K562 treated with DMSO at 1 percent for 4 hours (cell line): ENCODE results near the gene CHMP1A. TPM values are rescaled to one million over a fixed set of nuclear protein-coding genes. Genes with fewer than 3 reads are reported as not detected.

Experiments used
- total RNA-seq: library from RNA; unstranded; fragments of 300-600 nt; gene quantifications from 2 replicates; pipeline ENCODE4 v1.2.3, GENCODE V29; 2022; ENCODE audit not compliant: insufficient read depth

The CHMP1A gene
- 64.1 and 66.4 TPM in 2 replicates for total RNA-seq

GRCh38 chr16:89657442-89658220 is at the start of gene CHMP1A, which contains the start of gene SPATA33:
TSS of gene CHMP1A (minus strand) at chr16:89657708. CDS start at chr16:89657588, 120 bp downstream.
TSS of gene SPATA33 (plus strand) at chr16:89657836. CDS start at chr16:89657912, 76 bp downstream.

GRCh38 chr16:89701425-89702406 is 44.2 kb upstream of the CHMP1A start, which contains the start of gene SPATA2L:
TSS of gene SPATA2L (minus strand) at chr16:89701705. CDS start at chr16:89701232, 473 bp downstream.

GRCh38 chr16:89686520-89687091 is 29.1 kb upstream of the CHMP1A start, which contains the start of gene CDK10:
TSS of gene CDK10 (plus strand) at chr16:89686689. CDS start at chr16:89686711, 22 bp downstream.

GRCh38 chr16:89613231-89613953 is 44.1 kb downstream of the CHMP1A start, which contains the start of gene DPEP1:
TSS of gene DPEP1 (plus strand) at chr16:89613642. CDS start at chr16:89630411, 16,769 bp downstream.

Other genes with a start within 250 kb of the CHMP1A start
- 123 and 133 TPM in 2 replicates for gene ANKRD11, start 167.1 kb downstream of the CHMP1A start, total RNA-seq
- 40.2 and 40.6 TPM in 2 replicates for gene SPG7, start 149.3 kb downstream of the CHMP1A start, total RNA-seq
- gene RPL13, start 97.0 kb downstream of the CHMP1A start, total RNA-seq = 12,260 and 12,488 TPM in 2 replicates
- gene CPNE7, start 82.0 kb downstream of the CHMP1A start, total RNA-seq = 4.5 and 11.7 TPM in 2 replicates
- gene DPEP1, start 44.1 kb downstream of the CHMP1A start, total RNA-seq = not detected in 2 replicates
- gene SPATA33, start 128 bp upstream of the CHMP1A start, total RNA-seq = 6.8 and 10.6 TPM in 2 replicates
- 20.9 and 29.9 TPM in 2 replicates for gene CDK10, start 29.0 kb upstream of the CHMP1A start, total RNA-seq
- 7.7 and 8.0 TPM in 2 replicates for gene SPATA2L, start 44.0 kb upstream of the CHMP1A start, total RNA-seq
- gene VPS9D1, start 63.2 kb upstream of the CHMP1A start, total RNA-seq = 11.8 and 13.3 TPM in 2 replicates
- 12.6 and 17.9 TPM in 2 replicates for gene ZNF276, start 63.8 kb upstream of the CHMP1A start, total RNA-seq
- 19.7 and 30.2 TPM in 2 replicates for gene FANCA, start 158.9 kb upstream of the CHMP1A start, total RNA-seq
- 5.1 and 8.7 TPM in 2 replicates for gene SPIRE2, start 170.8 kb upstream of the CHMP1A start, total RNA-seq
- 74.7 and 82.2 TPM in 2 replicates for gene TCF25, start 215.9 kb upstream of the CHMP1A start, total RNA-seq